HepG2 (cell line): ENCODE measurements around the gene DHRS11.

Experiments
- BHLHE40 ChIP-seq: IDR thresholded peaks from 2 replicates; pipeline ENCODE4 v1.6.1; 2011; ENCODE audit warnings: low read length, improper control_type of control experiment
- CTCF ChIP-seq: sonication (generic); formaldehyde crosslinking; IDR thresholded peaks from 2 replicates; pipeline ENCODE4 v1.5.0; 2020; ENCODE audit warnings: mild to moderate bottlenecking, missing genetic modification reagents, moderate library complexity
- GMEB2 ChIP-seq: IDR thresholded peaks from 2 replicates; pipeline ENCODE4 v1.6.1; 2016; ENCODE audit warnings: missing biosample characterization, missing genetic modification reagents, low read depth
- ZBTB40 ChIP-seq, 2 experiments: fragments of 450-650 bp in 1 of 2; sonication (generic) in 1 of 2; formaldehyde crosslinking in 1 of 2; IDR thresholded peaks; 2 replicates each; pipeline versions ENCODE4 v1.6.1 to v1.8.0; 2016 to 2022; ENCODE audit warnings: antibody characterized with exemption in 1 of 2, mild to moderate bottlenecking in 1 of 2, missing genetic modification reagents in 1 of 2

- TF ChIP-seq ZBTB40 (IDR thresholded peaks at IDR 0.05) (no peak), ZBTB40 (CRISPR knock-in tag; IDR thresholded peaks at IDR 0.05) (no peak), GMEB2 (no peak), CTCF (CRISPR knock-in tag) (no peak), BHLHE40 (no peak)
Observed at GRCh38 chr17:36610474-36610873, 18.8 kb downstream of the DHRS11 start.
